Measurements from ENCODE around the gene ABI3.
"Not testable (repeated sequence)": the region's sequence is repeated elsewhere in the genome, so short reads cannot be mapped to it uniquely, and the experiment has no call there.

ABI3 gene

GRCh38 chr17:49210158-49211029, at the start of gene ABI3, which contains the start of gene GNGT2:
Gene ABI3, plus strand, starts transcription at chr17:49210707. Its CDS starts 18 bp downstream, at chr17:49210725.
Gene GNGT2, minus strand, starts transcription at chr17:49210574. Its CDS starts 3,152 bp downstream, at chr17:49207422.
- Histone ChIP-seq H3K4me1 (ENCODE audit: insufficient read depth, low read length) (peaks cover 22% of the 10 kb centered on the region), H3K9me3 (ENCODE audit: control insufficient read depth, insufficient read depth, low read length) (no peaks in the 10 kb centered on the region), H3K9ac (ENCODE audit: low read depth, low read length) (peak within 1 kb of the TSS; percentile 62; the same call in 1 of the 2 replicates), H3K36me3 (ENCODE audit: insufficient read depth, low read length) (no peaks in the 10 kb centered on the region)

- peaks cover 3% of the 10 kb centered on the region; the same call in 1 of the 2 replicates for H3K4me1 ChIP-seq (ENCODE audit: insufficient read depth, low read length)
- no peak overlapping the region for H3K9ac ChIP-seq (ENCODE audit: low read depth, low read length)
- H3K36me3 ChIP-seq (ENCODE audit: insufficient read depth, low read length): no peaks in the 10 kb centered on the region
- H3K9me3 ChIP-seq (ENCODE audit: control insufficient read depth, insufficient read depth, low read length): no peaks in the 10 kb centered on the region
Measured at GRCh38 chr17:49162866-49163265, 47.6 kb upstream of the ABI3 start.

GRCh38 chr17:49165143-49165542, 45.4 kb upstream of the ABI3 start:
- Histone ChIP-seq H3K36me3 (ENCODE audit: insufficient read depth, low read length) (no peaks in the 10 kb centered on the region), H3K4me1 (ENCODE audit: insufficient read depth, low read length) (no peaks in the 10 kb centered on the region), H3K9ac (ENCODE audit: low read depth, low read length) (no peak overlapping the region), H3K9me3 (ENCODE audit: control insufficient read depth, insufficient read depth, low read length) (peaks cover 2% of the 10 kb centered on the region; the same call in 1 of the 2 replicates)

GRCh38 chr17:49168706-49169105, 41.8 kb upstream of the ABI3 start:
- Histone ChIP-seq H3K9ac (ENCODE audit: low read depth, low read length) (no peak overlapping the region), H3K36me3 (ENCODE audit: insufficient read depth, low read length) (no peaks in the 10 kb centered on the region), H3K4me1 (ENCODE audit: insufficient read depth, low read length) (no peaks in the 10 kb centered on the region), H3K9me3 (ENCODE audit: control insufficient read depth, insufficient read depth, low read length) (peaks cover 5% of the 10 kb centered on the region)

GRCh38 chr17:49170216-49170615, 40.3 kb upstream of the ABI3 start:
- Histone ChIP-seq H3K9ac (ENCODE audit: low read depth, low read length) (no peak overlapping the region), H3K36me3 (ENCODE audit: insufficient read depth, low read length) (no peaks in the 10 kb centered on the region), H3K4me1 (ENCODE audit: insufficient read depth, low read length) (no peaks in the 10 kb centered on the region), H3K9me3 (ENCODE audit: control insufficient read depth, insufficient read depth, low read length) (peaks cover 5% of the 10 kb centered on the region)

- not testable (repeated sequence) for H3K36me3 ChIP-seq (ENCODE audit: insufficient read depth, low read length); H3K4me1 ChIP-seq (ENCODE audit: insufficient read depth, low read length); H3K9ac ChIP-seq (ENCODE audit: low read depth, low read length); H3K9me3 ChIP-seq (ENCODE audit: control insufficient read depth, insufficient read depth, low read length)
Measured at GRCh38 chr17:49170711-49171110, 39.8 kb upstream of the ABI3 start.

- H3K9me3 ChIP-seq (ENCODE audit: control insufficient read depth, insufficient read depth, low read length): peaks cover 18% of the 10 kb centered on the region
- not testable (repeated sequence) for H3K9ac ChIP-seq (ENCODE audit: low read depth, low read length); H3K4me1 ChIP-seq (ENCODE audit: insufficient read depth, low read length); H3K36me3 ChIP-seq (ENCODE audit: insufficient read depth, low read length)
Measured at GRCh38 chr17:49175978-49176377, 34.5 kb upstream of the ABI3 start.

GRCh38 chr17:49180303-49180702, 30.2 kb upstream of the ABI3 start:
- H3K9ac ChIP-seq (ENCODE audit: low read depth, low read length): no peak overlapping the region
- H3K9me3 ChIP-seq (ENCODE audit: control insufficient read depth, insufficient read depth, low read length): peaks cover 16% of the 10 kb centered on the region
- H3K36me3 ChIP-seq (ENCODE audit: insufficient read depth, low read length): no peaks in the 10 kb centered on the region
- H3K4me1 ChIP-seq (ENCODE audit: insufficient read depth, low read length): no peaks in the 10 kb centered on the region

- no peak overlapping the region for H3K9ac ChIP-seq (ENCODE audit: low read depth, low read length)
- H3K36me3 ChIP-seq (ENCODE audit: insufficient read depth, low read length): no peaks in the 10 kb centered on the region
- peaks cover 17% of the 10 kb centered on the region for H3K9me3 ChIP-seq (ENCODE audit: control insufficient read depth, insufficient read depth, low read length)
- no peaks in the 10 kb centered on the region for H3K4me1 ChIP-seq (ENCODE audit: insufficient read depth, low read length)
Measured at GRCh38 chr17:49180998-49181635, 29.4 kb upstream of the ABI3 start.

GRCh38 chr17:49183341-49183740, 27.2 kb upstream of the ABI3 start:
- Histone ChIP-seq H3K9ac (ENCODE audit: low read depth, low read length) (no peak overlapping the region), H3K9me3 (ENCODE audit: control insufficient read depth, insufficient read depth, low read length) (peaks cover 5% of the 10 kb centered on the region), H3K36me3 (ENCODE audit: insufficient read depth, low read length) (no peaks in the 10 kb centered on the region), H3K4me1 (ENCODE audit: insufficient read depth, low read length) (no peaks in the 10 kb centered on the region)

- peaks cover 5% of the 10 kb centered on the region for H3K9me3 ChIP-seq (ENCODE audit: control insufficient read depth, insufficient read depth, low read length)
- no peaks in the 10 kb centered on the region for H3K36me3 ChIP-seq (ENCODE audit: insufficient read depth, low read length)
- H3K4me1 ChIP-seq (ENCODE audit: insufficient read depth, low read length): no peaks in the 10 kb centered on the region
- H3K9ac ChIP-seq (ENCODE audit: low read depth, low read length): no peak overlapping the region
Measured at GRCh38 chr17:49183801-49184200, 26.7 kb upstream of the ABI3 start.

- H3K36me3 ChIP-seq (ENCODE audit: insufficient read depth, low read length); H3K9ac ChIP-seq (ENCODE audit: low read depth, low read length); H3K9me3 ChIP-seq (ENCODE audit: control insufficient read depth, insufficient read depth, low read length); H3K4me1 ChIP-seq (ENCODE audit: insufficient read depth, low read length): not testable (repeated sequence)
Measured at GRCh38 chr17:49184522-49184921, 26.0 kb upstream of the ABI3 start.

GRCh38 chr17:49185381-49185780, 25.1 kb upstream of the ABI3 start:
- H3K4me1 ChIP-seq (ENCODE audit: insufficient read depth, low read length); H3K9me3 ChIP-seq (ENCODE audit: control insufficient read depth, insufficient read depth, low read length); H3K36me3 ChIP-seq (ENCODE audit: insufficient read depth, low read length); H3K9ac ChIP-seq (ENCODE audit: low read depth, low read length): not testable (repeated sequence)

GRCh38 chr17:49187301-49187700, 23.2 kb upstream of the ABI3 start:
- no peaks in the 10 kb centered on the region for H3K4me1 ChIP-seq (ENCODE audit: insufficient read depth, low read length)
- H3K9ac ChIP-seq (ENCODE audit: low read depth, low read length): no peak overlapping the region

GRCh38 chr17:49190932-49191331, 19.6 kb upstream of the ABI3 start:
- no peaks in the 10 kb centered on the region; the same call in 1 of the 2 replicates for H3K4me1 ChIP-seq (ENCODE audit: insufficient read depth, low read length)
- H3K36me3 ChIP-seq (ENCODE audit: insufficient read depth, low read length): no peaks in the 10 kb centered on the region
- no peak overlapping the region for H3K9ac ChIP-seq (ENCODE audit: low read depth, low read length)
- H3K9me3 ChIP-seq (ENCODE audit: control insufficient read depth, insufficient read depth, low read length): no peaks in the 10 kb centered on the region

More at GRCh38 chr17:49187301-49187700, 23.2 kb upstream of the ABI3 start:
- peaks cover 5% of the 10 kb centered on the region for H3K9me3 ChIP-seq (ENCODE audit: control insufficient read depth, insufficient read depth, low read length)
- no peaks in the 10 kb centered on the region for H3K36me3 ChIP-seq (ENCODE audit: insufficient read depth, low read length)
